ENCODE measurements around the gene GRK5.

GRK5 gene

GRCh38 chr10:119379466-119380071 lies 172.2 kb downstream of the GRK5 start:
- no peak for TF ChIP-seq CTCF (IDR thresholded peaks at IDR 0.05; ENCODE audit: low read length, missing control alignments)
- H3K4me3 ChIP-seq (replicated peaks; ENCODE audit: low read depth, low read length), result no peak overlapping the region
- DNase-seq (ENCODE audit: low read depth), result no peak

GRCh38 chr10:119383174-119383856 lies 175.9 kb downstream of the GRK5 start:
- no peak for DNase-seq (ENCODE audit: low read depth)
- no peak overlapping the region for H3K4me3 ChIP-seq (replicated peaks; ENCODE audit: low read depth, low read length)
- TF ChIP-seq CTCF (IDR thresholded peaks at IDR 0.05; ENCODE audit: low read length, missing control alignments), result no peak

- no peak for TF ChIP-seq CTCF (IDR thresholded peaks at IDR 0.05; ENCODE audit: low read length, missing control alignments)
- no peak overlapping the region for H3K4me3 ChIP-seq (replicated peaks; ENCODE audit: low read depth, low read length)
- no peak for DNase-seq (ENCODE audit: low read depth)
Observed at GRCh38 chr10:119384127-119384526, 176.8 kb downstream of the GRK5 start.

- DNase-seq (ENCODE audit: low read depth), result no peak
- H3K4me3 ChIP-seq (replicated peaks; ENCODE audit: low read depth, low read length), result no peak overlapping the region
- no peak for TF ChIP-seq CTCF (IDR thresholded peaks at IDR 0.05; ENCODE audit: low read length, missing control alignments)
Observed at GRCh38 chr10:119386666-119387065, 179.3 kb downstream of the GRK5 start.

GRCh38 chr10:119388849-119389345 lies 181.5 kb downstream of the GRK5 start:
- DNase-seq (ENCODE audit: low read depth), result no peak
- no peak overlapping the region for H3K4me3 ChIP-seq (replicated peaks; ENCODE audit: low read depth, low read length)
- TF ChIP-seq CTCF (IDR thresholded peaks at IDR 0.05; ENCODE audit: low read length, missing control alignments), result no peak

GRCh38 chr10:119391440-119392251 lies 184.3 kb downstream of the GRK5 start:
- no peak overlapping the region for H3K4me3 ChIP-seq (replicated peaks; ENCODE audit: low read depth, low read length)
- no peak for TF ChIP-seq CTCF (IDR thresholded peaks at IDR 0.05; ENCODE audit: low read length, missing control alignments)
- DNase-seq (ENCODE audit: low read depth), result peak; percentile 56

Measured in fibroblast of pulmonary artery (primary cell).